Right ventricle myocardium superior (tissue), 1 donor: ENCODE results near the gene NEIL3. TPM values are rescaled to one million over a fixed set of nuclear protein-coding genes. Genes with fewer than 3 reads are reported as not detected.

Source experiments
- ATAC-seq: fragments of 200-7000 bp; cut with Tn5 transposase; one replicate; pipeline ENCODE4 v1.9.1; 2020; ENCODE audit warnings: mild to moderate bottlenecking; ENCODE audit not compliant: poor library complexity
- DNase-seq: peaks from one replicate; pipeline ENCODE4 v3.0.0-alpha.2; 2020
- intact Hi-C: fragments of 100-400 bp; cut with DNase I; formaldehyde crosslinking; loops from one replicate; pipeline ENCODE4 v1.11.2; 2022
- long read RNA-seq: library from polyadenylated mRNA; unstranded; transcript quantifications from one replicate; pipeline ENCODE4 v2.0.0, GENCODE V29; 2021
- total RNA-seq: library from RNA; stranded (reverse); fragmentation: NEBNext Ultra II Directional; extraction: Animal tissue kit (Norgen Biotek cat#: 25700); gene quantifications from one replicate; pipeline ENCODE4 v1.2.1, GENCODE V29; 2021
- donor health status: DM: no; HTN: yes; CAD: no; lungs with severe emphysema.

Gene NEIL3, protein sequence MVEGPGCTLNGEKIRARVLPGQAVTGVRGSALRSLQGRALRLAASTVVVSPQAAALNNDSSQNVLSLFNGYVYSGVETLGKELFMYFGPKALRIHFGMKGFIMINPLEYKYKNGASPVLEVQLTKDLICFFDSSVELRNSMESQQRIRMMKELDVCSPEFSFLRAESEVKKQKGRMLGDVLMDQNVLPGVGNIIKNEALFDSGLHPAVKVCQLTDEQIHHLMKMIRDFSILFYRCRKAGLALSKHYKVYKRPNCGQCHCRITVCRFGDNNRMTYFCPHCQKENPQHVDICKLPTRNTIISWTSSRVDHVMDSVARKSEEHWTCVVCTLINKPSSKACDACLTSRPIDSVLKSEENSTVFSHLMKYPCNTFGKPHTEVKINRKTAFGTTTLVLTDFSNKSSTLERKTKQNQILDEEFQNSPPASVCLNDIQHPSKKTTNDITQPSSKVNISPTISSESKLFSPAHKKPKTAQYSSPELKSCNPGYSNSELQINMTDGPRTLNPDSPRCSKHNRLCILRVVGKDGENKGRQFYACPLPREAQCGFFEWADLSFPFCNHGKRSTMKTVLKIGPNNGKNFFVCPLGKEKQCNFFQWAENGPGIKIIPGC
- not detected for total RNA-seq
- long read RNA-seq, result 0 reads

DNA sequence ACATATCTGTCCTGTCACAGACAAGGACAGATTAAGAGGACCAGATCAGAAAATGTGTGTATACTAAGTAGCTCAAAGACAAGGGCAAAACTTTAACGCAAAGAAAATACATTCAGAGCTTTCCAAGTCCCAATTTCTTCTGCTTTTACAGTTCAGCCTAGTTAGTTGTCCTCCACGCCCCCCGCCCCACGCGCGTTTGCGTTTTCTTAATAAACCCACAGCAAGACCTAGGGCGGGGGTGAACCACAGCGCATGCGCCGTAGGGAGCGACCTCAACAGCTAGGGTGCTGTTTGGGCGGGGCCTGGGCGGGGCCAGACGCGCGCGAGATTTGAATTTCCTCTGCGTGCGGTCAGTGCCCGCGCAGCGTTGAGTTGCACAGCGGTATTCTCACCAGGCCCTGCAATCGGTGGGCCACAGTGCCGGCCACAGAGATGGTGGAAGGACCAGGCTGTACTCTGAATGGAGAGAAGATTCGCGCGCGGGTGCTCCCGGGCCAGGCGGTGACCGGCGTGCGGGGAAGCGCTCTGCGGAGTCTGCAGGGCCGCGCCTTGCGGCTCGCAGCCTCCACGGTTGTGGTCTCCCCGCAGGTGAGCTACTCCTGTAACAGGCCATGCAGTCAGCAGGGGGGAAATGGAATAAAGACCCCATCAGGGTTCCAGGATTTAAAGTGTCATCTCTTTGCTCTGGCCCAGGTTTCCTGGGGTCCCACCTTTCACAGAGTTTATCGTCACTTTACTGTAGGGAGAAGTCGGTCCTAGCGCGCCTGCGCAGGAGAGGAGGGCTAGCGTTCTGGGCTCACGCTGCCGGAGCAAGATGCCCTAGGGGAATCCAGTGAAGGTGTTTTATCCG lies at the start of gene NEIL3:
Gene NEIL3 (plus strand): TSS at position 353 of the 850 bp plus-strand sequence. CDS start 80 bp downstream, at position 433.
- DNase-seq (peak; percentile 96), ATAC-seq (peak; percentile 100)
- intact Hi-C loops, result no loop called here

DNA sequence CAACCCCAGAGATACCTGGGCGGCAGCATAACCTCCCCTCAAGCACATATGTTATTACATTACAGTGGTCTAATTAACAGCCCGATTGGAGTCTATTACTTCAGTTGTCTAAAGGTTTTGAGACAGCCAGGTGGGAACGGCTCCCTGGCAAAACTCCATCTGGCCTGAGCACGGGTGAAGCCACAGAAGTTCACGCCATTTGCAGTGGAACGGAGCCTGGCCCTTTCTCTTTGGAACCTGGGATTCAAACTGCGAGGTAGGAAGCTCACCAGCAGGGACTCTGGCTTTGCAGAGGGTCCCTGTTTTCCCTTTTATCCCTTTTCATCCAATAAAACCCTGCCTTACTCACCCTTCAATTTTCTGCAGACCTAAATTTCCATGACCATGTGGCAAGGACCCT lies 45.9 kb upstream of the NEIL3 start:
- DNase-seq (no peak), ATAC-seq (no peak)
- intact Hi-C loops, result no loop called here

DNA sequence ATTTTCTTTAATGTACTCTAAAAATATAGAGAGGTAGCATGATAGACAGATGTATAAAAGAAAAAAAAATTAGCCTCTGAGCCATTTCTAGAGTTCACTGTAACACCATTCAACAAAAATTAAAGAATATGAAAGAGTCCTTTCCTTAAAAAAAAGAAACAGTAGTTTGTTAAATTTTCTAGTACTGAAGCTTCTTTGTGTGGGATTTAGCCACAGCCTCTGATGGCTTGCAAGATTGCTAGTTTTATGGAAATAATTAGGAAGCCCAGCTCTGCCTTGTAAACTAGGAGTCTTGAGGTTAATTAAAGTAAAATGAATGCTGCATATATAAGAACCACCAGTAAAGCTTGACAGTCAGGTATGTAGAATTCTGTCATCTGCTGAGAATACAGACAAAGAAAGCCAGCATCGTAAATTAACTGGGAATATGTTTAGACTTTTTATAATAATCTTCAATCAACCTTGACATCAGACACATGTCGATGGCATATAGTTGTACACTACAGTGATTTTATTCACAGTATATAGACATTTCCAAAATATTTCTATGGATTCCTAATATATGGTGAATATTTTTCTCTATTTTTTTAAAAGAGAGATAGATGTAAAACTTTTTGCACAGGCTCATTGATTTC lies 44.8 kb upstream of the NEIL3 start:
- DNase-seq (no peak), ATAC-seq (no peak)
- intact Hi-C loops, result no loop called here

DNA sequence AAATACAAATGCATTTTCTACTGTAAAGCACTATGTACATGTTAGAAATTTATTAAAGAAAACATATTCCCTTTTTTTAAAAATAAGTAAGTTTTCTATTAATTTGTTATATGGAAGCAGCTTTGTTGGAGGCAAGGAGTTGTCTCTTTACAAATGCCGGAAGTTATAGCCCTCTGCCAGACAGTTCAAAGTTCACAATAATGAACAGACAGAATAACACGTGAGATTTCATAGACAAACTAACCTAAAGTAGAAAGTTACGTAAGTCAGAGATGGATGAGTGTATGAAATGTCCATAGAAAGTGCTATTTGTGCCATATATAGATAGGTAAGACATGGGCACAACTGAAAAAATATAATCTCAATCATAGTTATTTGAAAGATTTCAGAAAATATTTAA lies 43.9 kb upstream of the NEIL3 start:
- ATAC-seq (no peak), DNase-seq (no peak)
- intact Hi-C loops, result no loop called here

DNA sequence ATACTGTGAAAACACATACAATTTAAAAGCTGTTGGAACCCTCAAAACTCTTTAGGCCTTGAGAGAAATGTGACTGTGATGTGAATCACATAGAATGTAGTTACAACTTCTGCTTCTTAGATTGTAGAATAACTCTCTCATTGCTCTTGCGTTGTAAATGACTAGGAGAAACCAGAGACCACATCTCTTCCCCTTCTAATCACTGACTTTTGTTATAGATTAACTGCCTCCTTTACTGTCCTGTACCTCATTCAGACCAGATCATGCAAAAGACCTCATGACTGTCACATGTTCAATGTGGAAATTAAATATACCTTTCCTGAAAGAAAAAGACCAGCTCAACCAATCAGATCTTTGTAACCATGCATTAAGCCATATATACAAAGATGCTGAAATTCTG lies 43.2 kb upstream of the NEIL3 start:
- intact Hi-C loops, result no loop called here
- ATAC-seq (no peak), DNase-seq (no peak)

DNA sequence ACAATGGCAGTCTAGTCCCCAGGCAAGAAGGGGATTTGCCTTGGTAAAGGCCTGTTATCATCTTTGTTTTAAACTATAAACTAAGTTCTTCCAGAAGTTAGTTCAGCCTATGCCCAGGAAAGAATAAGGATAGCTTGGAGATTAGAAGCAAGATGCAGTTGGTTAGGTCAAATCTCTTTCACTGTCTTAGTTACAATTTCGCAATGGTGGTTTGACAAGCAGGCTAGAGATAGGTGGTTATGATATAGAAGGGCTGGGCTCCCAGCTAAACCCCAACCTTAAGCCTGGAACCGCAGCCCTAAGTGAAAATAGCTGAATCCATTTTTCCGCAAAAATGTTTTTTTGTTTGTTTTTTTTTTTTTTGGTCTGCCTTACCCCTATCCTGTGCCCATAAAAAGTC lies 41.8 kb upstream of the NEIL3 start:
- ATAC-seq (no peak), DNase-seq (no peak)
- intact Hi-C loops, result no loop called here

DNA sequence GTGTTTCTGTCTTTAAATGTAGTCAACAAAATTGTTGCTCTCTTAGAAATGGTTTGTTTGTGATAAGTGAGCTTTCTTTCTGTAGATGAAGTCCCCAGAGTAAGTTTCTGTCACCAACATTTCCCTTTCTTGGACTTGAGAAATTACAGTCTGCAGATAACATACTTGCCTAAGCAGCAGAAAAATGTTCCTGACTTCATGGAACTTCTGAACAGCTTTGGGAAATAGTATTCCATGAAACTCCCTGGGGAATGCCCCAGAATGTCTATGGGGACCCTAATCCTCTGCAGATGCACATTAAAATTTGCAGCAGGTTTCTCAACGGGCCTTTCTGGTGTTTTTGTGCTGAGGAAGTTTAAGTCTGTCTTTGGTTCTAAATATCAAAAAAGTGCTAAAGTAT lies 38.6 kb upstream of the NEIL3 start:
- ATAC-seq, result peak; percentile 61
- DNase-seq, result no peak
- intact Hi-C loops, result no loop called here

DNA sequence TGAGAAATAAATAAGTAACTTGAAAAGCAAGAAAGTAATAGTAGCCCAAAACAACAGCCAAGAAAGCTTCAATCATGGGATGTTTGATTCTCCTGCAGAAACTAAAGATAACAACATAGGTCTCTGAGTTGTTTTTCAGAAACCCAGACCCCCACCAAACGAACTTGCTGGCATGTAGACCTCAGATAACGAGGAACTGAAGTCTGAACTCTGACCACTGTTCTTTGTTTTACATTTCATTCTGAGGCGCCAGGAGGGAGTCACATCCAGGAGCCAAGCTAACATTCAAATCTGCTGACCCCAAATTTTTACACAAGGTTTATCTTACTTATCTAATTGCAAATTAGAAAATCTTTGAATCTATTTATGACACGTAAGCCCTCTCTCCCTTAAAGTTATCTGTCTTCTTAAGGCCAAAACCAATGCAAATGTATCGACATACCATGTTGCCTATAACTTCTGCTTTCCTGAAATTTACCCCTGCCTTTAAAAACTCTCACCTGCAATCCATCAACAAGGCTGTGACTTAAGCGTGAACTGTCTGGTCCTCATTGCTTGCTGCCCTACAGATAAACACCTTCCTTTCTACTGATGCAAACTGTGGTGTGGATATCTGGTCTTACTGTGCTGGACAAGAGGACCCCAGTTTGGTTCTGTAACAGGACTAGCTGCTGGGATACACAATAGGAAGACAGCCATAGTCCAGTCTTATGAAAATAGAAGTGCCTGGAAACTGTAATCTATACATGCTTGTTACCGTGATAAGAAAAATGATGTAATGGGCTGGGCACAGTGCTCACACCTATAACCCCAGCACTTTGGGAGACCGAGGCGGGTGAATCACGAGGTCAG lies 37.5 kb upstream of the NEIL3 start:
- ATAC-seq (no peak), DNase-seq (no peak)
- intact Hi-C loops, result no loop called here

DNA sequence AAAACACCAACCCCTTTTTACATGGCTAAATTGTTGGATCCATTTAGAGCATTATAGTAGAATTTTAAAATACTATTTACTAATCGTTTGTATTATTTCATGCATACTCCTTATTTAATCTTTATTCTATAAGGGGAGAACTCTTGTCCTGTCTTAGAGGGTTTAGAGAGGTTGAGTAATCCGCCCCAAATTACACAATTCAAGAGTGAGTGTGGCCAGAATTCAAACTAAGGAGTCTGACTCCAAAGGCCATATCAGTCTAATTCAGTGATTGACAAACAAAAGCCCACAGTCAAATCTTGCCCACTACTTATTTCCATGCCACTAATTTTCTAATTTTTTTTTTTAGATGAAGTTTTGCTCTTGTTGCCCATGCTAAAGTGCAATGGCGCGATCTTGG lies 33.7 kb upstream of the NEIL3 start:
- ATAC-seq (no peak), DNase-seq (no peak)
- intact Hi-C loops, result no loop called here

DNA sequence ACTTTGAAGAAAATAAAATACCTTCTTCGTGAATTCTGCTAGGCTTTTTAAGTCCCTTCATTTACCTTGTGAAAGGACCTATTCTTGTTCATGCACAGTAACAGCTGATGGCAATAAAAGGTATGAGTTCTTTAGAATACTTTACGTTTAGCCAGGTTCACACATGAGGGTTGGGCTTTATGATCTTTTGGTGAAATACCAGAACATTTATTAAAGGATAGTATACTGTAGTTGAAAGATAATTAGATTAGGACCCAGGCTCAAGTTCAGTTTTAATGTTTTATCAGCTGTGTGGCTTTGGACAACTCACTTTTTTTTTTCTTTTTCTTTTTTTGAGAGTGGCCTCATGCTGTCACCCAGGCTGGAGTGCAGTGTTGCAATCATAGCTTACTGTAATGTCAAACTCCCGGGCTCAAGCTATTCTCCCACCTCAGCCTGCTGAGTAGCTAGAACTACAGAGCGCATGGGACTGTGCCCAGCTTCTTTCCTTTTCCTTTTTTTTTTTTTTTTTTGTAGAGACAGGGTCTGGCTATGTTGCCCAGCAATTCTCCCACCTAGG lies 28.2 kb upstream of the NEIL3 start:
- intact Hi-C loops, result no loop called here
- no peak for DNase-seq
- ATAC-seq, result no peak

DNA sequence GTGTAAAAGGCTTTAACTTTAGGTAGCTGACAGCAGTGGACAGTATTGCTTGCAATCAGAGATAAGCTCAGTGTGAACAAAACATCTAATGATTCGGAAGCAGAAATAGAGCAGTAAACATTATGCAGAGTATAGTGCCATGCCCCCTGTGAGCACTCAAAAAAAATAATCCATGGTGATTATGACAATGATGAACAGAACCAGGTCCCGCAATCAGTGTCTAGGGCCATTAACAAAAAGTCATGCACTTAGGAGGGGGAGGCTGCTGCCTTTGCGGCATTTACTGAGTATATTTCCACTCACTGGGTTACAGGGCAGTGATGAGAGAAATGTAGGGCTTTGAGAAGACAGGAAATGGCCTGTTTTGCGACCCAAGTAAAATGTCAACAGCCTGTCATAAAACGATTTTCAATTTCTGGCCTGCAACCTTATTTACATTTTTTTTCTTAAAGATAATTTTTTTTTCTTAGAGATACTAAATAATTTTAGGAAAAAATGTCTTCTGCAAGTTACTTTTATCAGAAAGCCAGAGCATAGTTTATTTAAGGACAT lies 27.3 kb upstream of the NEIL3 start:
- intact Hi-C loops, result no loop called here
- ATAC-seq (no peak), DNase-seq (no peak)

DNA sequence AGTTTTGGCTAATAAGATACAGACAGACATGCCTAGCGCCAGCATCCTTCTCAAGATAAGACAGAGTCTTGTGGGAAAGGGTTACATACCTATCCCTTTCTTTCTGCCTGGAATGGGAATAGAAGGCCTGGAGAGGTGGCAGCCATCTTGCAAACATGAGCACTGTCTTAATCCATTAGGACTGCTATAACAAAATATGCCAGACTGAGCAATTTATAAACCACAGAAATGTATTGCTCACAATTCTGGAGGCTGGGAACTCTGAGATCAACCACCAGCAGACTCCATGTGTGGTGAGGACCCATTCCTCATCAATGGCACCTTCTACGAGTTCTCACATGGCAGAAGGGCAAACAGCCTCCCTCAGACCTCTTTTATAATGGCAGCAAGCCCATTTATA lies 26.5 kb upstream of the NEIL3 start:
- intact Hi-C loops, result no loop called here
- DNase-seq (no peak), ATAC-seq (no peak)

DNA sequence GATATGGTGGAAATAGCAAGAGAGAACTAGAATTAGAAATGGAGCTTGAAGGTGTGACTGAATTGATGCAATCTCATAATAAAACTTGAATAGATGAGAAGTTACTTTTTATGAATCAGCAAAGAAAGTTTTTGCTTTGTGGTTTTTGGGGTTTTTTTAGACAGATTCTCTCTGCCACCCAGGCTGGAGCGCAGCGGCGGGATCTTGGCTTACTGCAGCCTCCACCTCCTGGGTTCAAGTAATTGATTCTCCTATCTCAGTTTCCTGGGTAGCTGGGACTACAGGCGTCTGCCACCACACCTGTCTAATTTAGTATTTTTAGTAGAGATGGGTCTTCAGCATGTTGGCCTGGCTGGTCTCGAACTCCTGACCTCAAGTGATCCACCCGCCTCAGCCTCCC lies 23.7 kb upstream of the NEIL3 start:
- intact Hi-C loops, result no loop called here
- DNase-seq (no peak), ATAC-seq (no peak)

DNA sequence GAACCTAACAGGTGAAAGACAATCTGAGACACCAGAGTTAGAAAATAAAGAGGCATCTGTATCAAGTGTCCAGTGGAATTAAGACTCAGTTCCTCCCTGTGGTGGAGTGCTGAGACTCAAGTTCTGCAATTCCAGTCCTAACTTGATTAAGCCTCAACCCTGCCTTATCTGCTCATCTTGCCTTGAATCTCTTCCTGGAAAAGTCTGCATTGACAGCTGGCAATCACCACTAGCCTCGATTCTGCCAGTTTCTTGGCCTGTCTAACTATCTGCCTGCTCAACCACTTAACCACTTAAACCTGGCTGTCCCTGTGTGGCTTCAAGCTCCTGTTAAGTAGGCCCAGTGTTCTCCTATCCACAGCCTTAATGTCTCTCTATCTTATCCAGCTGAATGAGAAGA lies 22.4 kb upstream of the NEIL3 start:
- intact Hi-C loops, result no loop called here
- ATAC-seq (no peak), DNase-seq (no peak)

DNA sequence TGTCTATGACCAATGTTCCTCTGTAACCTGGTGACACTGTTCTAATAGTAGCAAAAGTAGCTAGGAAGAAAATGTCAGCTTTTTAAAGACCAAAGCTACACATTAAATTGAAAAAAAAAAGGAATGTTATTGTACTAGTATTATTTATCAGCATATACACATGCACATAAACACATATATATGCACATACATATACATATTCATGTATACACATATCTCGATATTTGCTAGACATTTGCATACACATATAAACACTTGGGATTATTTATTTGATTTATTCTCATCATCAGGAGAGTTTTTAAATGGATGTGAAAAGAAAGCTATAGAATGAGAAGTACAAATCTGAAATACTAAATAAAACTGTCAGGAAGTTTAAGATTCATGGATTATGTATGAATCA lies 21.3 kb upstream of the NEIL3 start:
- ATAC-seq, result no peak
- no peak for DNase-seq
- intact Hi-C loops, result no loop called here

DNA sequence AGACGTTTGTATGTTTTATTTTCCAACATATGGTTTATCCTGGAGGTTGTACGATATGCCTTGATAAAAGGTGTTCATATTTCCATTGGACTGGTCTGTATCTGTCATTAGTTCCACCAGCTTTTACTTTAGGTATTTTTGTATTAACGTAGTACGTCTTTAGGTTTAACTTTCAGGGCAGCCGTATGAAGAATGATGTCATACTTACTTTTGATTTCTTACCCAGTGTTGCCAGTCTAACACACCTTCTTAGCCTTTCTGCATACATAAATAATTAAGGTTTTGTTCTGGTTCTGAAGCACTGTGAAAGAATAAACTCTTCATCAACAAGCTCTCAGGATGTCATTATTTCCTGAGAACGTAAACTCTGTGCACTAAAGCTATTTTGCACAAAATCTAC lies 18.9 kb upstream of the NEIL3 start:
- ATAC-seq (no peak), DNase-seq (no peak)
- intact Hi-C loops, result no loop called here

DNA sequence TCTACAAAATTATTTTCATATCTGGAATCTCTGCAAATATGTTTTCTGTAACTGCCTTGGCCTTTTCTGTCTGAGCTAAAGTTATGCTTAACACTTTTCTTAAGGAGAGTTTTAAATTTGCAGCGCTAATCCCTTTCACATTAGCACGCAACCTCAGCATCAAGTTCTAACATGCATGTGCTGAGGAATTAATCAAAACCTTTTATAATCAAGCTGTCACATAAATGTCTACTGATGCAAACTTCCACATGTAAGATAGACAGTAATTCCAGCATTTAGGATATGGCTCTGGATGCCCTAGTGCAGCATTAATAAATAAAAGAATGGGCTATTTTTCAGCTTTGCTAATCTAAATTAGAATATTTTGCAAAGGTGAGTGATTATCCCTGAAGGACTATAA lies 17.5 kb upstream of the NEIL3 start:
- intact Hi-C loops, result no loop called here
- no peak for ATAC-seq
- DNase-seq, result no peak
